PC-3 (cell line): ENCODE measurements around the gene ASIP.

Source experiments
- CTCF ChIP-seq: fragments of 300-600 bp; sonication (generic); conservative IDR thresholded peaks from 2 replicates; pipeline ENCODE4 v1.5.1; 2017; ENCODE audit warnings: antibody characterized with exemption, low read depth, mild to moderate bottlenecking, low read length
- EZH2phosphoT487 ChIP-seq: fragments of 300-600 bp; sonication (generic); IDR thresholded peaks from 2 replicates; pipeline ENCODE4 v1.6.1; 2018; ENCODE audit warnings: mild to moderate bottlenecking, antibody characterized with exemption, low read length, borderline replicate concordance

DNA sequence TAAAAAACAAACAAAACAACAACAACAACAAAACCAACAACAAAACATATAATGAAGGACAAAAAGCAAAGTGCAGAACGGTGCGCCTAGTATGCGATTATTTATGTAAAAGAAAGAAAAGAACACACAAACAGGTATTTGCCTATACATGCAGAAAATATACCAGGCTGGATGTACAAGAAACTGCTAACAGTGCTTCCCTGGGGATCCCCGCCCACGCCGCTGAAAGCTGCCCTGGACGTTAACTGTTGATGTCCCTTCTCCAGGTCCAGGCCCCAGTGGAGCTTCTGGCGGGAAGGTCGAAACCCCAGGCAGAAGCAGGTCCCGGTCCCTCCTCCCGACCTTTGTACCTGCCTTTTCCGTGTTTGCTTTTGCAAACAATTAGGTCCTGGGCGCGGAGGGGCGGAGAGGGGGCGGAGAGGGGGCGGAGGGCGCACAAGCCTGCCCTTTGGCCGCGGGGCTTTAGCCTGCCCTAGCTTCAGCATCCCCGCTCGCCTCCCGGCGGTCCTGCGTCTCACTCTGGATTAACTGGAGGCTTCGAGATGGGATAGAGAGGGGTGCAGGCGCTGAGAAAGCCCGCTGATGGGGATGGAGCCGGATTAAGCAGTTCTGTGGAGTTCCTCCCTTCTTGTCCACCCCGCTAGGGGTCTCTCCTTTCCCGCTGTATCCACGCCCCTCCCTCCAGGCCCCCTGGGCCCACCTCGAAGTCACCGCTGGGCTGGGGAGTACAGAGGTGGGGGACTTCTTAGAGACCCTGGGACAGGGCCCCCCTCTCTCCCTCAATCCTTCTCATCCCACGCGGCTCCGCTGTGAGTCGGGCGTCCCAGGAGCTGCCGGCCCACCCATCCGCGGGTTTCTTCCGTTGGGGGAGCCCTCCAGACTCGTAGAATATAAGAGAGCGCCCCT is 70.1 kb downstream of the ASIP start:
- TF ChIP-seq CTCF (peak; percentile 30; the same call in 1 of the 2 replicates), EZH2phosphoT487 (no peak)
